Measurements from ENCODE around the gene PPP4C. TPM values are rescaled to one million over a fixed set of nuclear protein-coding genes. Genes with fewer than 3 reads are reported as not detected.
A peak's percentile ranks its signal among the peaks of the same experiment; 100 is the strongest.

The PPP4C gene
- total RNA-seq, 1 experiment from 2014 or later, result 165 TPM

DNA sequence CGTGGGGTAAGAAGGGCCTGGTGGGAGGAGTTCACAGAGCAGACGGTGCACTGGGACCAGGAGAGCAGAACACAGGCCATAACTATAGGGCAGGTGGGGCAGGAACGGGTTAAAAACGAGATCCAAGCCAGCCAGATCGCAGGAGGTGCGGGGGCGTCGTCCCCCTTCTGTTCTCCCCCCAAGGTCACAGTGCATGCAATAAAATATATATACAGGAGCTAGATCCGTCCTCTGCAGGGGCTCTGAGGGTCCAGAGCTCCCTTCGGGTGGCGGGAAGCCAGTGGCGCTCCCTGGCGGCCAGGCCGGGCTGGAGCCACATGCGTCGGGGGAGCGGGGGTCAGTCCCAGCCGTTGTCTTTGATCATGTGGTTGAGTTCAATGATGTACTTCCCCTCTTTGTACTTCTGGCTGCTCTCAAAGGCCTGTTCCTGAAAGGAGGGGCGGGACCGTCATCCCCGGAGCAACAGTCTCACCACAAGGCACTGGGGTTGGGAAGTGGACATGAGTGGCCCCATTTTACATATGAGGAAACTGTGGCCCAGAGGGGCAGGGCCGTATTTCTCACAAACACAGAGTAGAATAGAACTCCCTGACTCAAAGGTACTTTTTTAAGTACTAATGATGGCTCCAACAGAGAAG, 16.7 kb downstream of the PPP4C start:
- ChIA-PET CTCF (interaction anchor here (0.6 to 6.3 kb wide), 23 partner anchors 10 to 601 kb away, joined by 3 to 48 read pairs (median 4); partner anchors contain the start of genes ALDOA, DCTPP1, PRR14 and ZNF771), RAD21 (ENCODE audit: low non-redundant PET in 1 of 2, low total read pairs in 2 of 2, uncharacterized antibody in 2 of 2, unreplicated experiment in 2 of 2) (no interaction called here), POLR2A (interaction anchor here (0.7 to 1.5 kb wide), 4 partner anchors 16 to 602 kb away, joined by 3 to 4 read pairs (median 3); partner anchors contain the start of gene PRR14)
- peak; percentile 59 for ATAC-seq
- Histone ChIP-seq H3K4me3 (replicated peaks in 1 of 2; ENCODE audit: low read depth in 1 of 2, low read length in 2 of 2) (peak overlapping the region; percentile 62 to 68), H2AFZ (ENCODE audit: low read depth, low read length, poor library complexity, severe bottlenecking) (peak overlapping the region; percentile 71), H3K9me2 (ENCODE audit: insufficient read depth) (no peaks in the 10 kb centered on the region), H3K4me2 (ENCODE audit: low read length) (peak overlapping the region; percentile 96), H3K4me1 (ENCODE audit: control insufficient read depth in 1 of 2, insufficient read depth in 2 of 2, low read length in 2 of 2) (peaks cover 14 to 62% of the 10 kb centered on the region in 2 experiments), H3K79me2 (ENCODE audit: insufficient read depth, low read length) (no peaks in the 10 kb centered on the region), H3K9ac (ENCODE audit: low read length) (peak overlapping the region; percentile 77), H3K27me3 (ENCODE audit: insufficient read depth, low read length) (no peaks in the 10 kb centered on the region), H3K36me3 (ENCODE audit: control insufficient read depth in 1 of 2, insufficient read depth in 2 of 2, low read length in 2 of 2) (no peaks in the 10 kb centered on the region), H3K27ac (ENCODE audit: low read depth, low read length) (peak overlapping the region; percentile 77), H3K9me3 (ENCODE audit: control insufficient read depth in 1 of 2, insufficient read depth in 1 of 2, low read depth in 1 of 2, low read length in 2 of 2) (peaks cover under 1 to 12% of the 10 kb centered on the region in 2 experiments; a peak in 2 of 4 replicates), H4K20me1 (ENCODE audit: insufficient read depth) (no peaks in the 10 kb centered on the region)
- TSS peak; percentile 40 for BruUV-seq (replicated peaks)
- intact Hi-C loops (cut with micrococcal nuclease), result loop anchor here (5.0 kb wide), 1 partner anchor 315 kb away; the partner anchor contains the start of gene ZNF771
- peak; percentile 56 for DNase-seq (ENCODE audit: low read depth, low spot score)
- TF ChIP-seq, protein P1, sequence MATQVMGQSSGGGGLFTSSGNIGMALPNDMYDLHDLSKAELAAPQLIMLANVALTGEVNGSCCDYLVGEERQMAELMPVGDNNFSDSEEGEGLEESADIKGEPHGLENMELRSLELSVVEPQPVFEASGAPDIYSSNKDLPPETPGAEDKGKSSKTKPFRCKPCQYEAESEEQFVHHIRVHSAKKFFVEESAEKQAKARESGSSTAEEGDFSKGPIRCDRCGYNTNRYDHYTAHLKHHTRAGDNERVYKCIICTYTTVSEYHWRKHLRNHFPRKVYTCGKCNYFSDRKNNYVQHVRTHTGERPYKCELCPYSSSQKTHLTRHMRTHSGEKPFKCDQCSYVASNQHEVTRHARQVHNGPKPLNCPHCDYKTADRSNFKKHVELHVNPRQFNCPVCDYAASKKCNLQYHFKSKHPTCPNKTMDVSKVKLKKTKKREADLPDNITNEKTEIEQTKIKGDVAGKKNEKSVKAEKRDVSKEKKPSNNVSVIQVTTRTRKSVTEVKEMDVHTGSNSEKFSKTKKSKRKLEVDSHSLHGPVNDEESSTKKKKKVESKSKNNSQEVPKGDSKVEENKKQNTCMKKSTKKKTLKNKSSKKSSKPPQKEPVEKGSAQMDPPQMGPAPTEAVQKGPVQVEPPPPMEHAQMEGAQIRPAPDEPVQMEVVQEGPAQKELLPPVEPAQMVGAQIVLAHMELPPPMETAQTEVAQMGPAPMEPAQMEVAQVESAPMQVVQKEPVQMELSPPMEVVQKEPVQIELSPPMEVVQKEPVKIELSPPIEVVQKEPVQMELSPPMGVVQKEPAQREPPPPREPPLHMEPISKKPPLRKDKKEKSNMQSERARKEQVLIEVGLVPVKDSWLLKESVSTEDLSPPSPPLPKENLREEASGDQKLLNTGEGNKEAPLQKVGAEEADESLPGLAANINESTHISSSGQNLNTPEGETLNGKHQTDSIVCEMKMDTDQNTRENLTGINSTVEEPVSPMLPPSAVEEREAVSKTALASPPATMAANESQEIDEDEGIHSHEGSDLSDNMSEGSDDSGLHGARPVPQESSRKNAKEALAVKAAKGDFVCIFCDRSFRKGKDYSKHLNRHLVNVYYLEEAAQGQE (IDR thresholded peaks at IDR 0.05; ENCODE audit: low read depth), result no peak
- TF ChIP-seq SRF (IDR thresholded peaks at IDR 0.05; ENCODE audit: low read depth) (no peak), EZH2phosphoT487 (IDR thresholded peaks at IDR 0.05; ENCODE audit: borderline replicate concordance) (no peak), POLR2AphosphoS5 (IDR thresholded peaks at IDR 0.05; ENCODE audit: low read depth, low read length) (peak; percentile 37; the same call in 1 of the 2 replicates), CEBPB (IDR thresholded peaks at IDR 0.05; ENCODE audit: low read depth) (no peak), POLR2A (IDR thresholded peaks at IDR 0.05; ENCODE audit: borderline replicate concordance, extremely low read depth, insufficient read depth, insufficient read length) (no peak), ELF1 (IDR thresholded peaks at IDR 0.05; ENCODE audit: borderline replicate concordance, low read depth) (no peak), YY1 (IDR thresholded peaks at IDR 0.05; ENCODE audit: extremely low read depth, insufficient replicate concordance, low read depth, low read length) (peak; percentile 52), SP1 (IDR thresholded peaks at IDR 0.05; ENCODE audit: low read depth) (no peak), JUND (IDR thresholded peaks at IDR 0.05) (no peak), EGR1 (IDR thresholded peaks at IDR 0.05; ENCODE audit: low read depth) (no peak; the same call in 1 of the 2 replicates), RAD21 (IDR thresholded peaks at IDR 0.05; ENCODE audit: low read depth) (peak; percentile 63), CBX3 (IDR thresholded peaks at IDR 0.05; ENCODE audit: low read depth) (peak; percentile 84; the same call in 1 of the 2 replicates), EZH2 (IDR thresholded peaks at IDR 0.05) (no peak), TCF7L2 (IDR thresholded peaks at IDR 0.05; ENCODE audit: borderline replicate concordance, extremely low read depth, insufficient read depth, insufficient read length) (peak; percentile 86)
- TF ChIP-seq, protein P2, sequence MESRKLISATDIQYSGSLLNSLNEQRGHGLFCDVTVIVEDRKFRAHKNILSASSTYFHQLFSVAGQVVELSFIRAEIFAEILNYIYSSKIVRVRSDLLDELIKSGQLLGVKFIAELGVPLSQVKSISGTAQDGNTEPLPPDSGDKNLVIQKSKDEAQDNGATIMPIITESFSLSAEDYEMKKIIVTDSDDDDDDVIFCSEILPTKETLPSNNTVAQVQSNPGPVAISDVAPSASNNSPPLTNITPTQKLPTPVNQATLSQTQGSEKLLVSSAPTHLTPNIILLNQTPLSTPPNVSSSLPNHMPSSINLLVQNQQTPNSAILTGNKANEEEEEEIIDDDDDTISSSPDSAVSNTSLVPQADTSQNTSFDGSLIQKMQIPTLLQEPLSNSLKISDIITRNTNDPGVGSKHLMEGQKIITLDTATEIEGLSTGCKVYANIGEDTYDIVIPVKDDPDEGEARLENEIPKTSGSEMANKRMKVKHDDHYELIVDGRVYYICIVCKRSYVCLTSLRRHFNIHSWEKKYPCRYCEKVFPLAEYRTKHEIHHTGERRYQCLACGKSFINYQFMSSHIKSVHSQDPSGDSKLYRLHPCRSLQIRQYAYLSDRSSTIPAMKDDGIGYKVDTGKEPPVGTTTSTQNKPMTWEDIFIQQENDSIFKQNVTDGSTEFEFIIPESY (IDR thresholded peaks at IDR 0.05; ENCODE audit: extremely low read depth, insufficient replicate concordance, low read length), result no peak
- TF ChIP-seq, protein P3, sequence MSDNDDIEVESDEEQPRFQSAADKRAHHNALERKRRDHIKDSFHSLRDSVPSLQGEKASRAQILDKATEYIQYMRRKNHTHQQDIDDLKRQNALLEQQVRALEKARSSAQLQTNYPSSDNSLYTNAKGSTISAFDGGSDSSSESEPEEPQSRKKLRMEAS (IDR thresholded peaks at IDR 0.05), result peak; percentile 95
- TF ChIP-seq, protein P4, sequence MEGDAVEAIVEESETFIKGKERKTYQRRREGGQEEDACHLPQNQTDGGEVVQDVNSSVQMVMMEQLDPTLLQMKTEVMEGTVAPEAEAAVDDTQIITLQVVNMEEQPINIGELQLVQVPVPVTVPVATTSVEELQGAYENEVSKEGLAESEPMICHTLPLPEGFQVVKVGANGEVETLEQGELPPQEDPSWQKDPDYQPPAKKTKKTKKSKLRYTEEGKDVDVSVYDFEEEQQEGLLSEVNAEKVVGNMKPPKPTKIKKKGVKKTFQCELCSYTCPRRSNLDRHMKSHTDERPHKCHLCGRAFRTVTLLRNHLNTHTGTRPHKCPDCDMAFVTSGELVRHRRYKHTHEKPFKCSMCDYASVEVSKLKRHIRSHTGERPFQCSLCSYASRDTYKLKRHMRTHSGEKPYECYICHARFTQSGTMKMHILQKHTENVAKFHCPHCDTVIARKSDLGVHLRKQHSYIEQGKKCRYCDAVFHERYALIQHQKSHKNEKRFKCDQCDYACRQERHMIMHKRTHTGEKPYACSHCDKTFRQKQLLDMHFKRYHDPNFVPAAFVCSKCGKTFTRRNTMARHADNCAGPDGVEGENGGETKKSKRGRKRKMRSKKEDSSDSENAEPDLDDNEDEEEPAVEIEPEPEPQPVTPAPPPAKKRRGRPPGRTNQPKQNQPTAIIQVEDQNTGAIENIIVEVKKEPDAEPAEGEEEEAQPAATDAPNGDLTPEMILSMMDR (IDR thresholded peaks at IDR 0.05 in 2 of 3, conservative IDR thresholded peaks at IDR 0.05 in 1 of 3; ENCODE audit: borderline replicate concordance in 1 of 3, insufficient read depth in 1 of 3, low read depth in 2 of 3, low read length in 2 of 3), result peak; percentile 79 to 92 (median 92)
- TF ChIP-seq, protein P5, sequence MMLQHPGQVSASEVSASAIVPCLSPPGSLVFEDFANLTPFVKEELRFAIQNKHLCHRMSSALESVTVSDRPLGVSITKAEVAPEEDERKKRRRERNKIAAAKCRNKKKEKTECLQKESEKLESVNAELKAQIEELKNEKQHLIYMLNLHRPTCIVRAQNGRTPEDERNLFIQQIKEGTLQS (IDR thresholded peaks at IDR 0.05), result no peak
